H1 (cell line): ENCODE results near the gene CHPT1. TPM values are rescaled to one million over a fixed set of nuclear protein-coding genes. Genes with fewer than 3 reads are reported as not detected.

Source experiments
- CTCF ChIA-PET: fragments of 300-600 bp; sonication (Branson Sonifier 250); formaldehyde crosslinking; loops from one replicate; lab custom pipeline; 2021; ENCODE audit not compliant: partially characterized antibody; lab: Charles Lee
- POLR2A ChIA-PET: fragments of 300-600 bp; sonication (Branson Sonifier 250); formaldehyde crosslinking; loops from one replicate; lab custom pipeline; 2021; ENCODE audit warnings: inconsistent platforms; ENCODE audit not compliant: partially characterized antibody; lab: Charles Lee
- DNase-seq, 2 experiments: peaks; one replicate each; pipeline versions ENCODE4 v3.0.0 to v3.0.0-alpha.2; 2010 to 2022; ENCODE audit warnings: low spot score in 2 of 2, low read depth in 1 of 2, mixed read lengths in 1 of 2
- FAIRE-seq: peaks from 2 replicates; lab custom pipeline; 2011; peaks lifted over from hg19 to GRCh38; lab: Jason Lieb, UNC
- H2AFZ ChIP-seq: 2 replicates; pipeline ENCODE4 v1.8.1; 2012; ENCODE audit warnings: low read length, inconsistent platforms
- H2AK5ac ChIP-seq: 2 replicates; pipeline ENCODE4 v1.6.1; 2013; ENCODE audit warnings: low read depth, low read length
- H2BK120ac ChIP-seq: replicated peaks from 2 replicates; pipeline ENCODE3; 2013; ENCODE audit warnings: low read depth, low read length, inconsistent platforms
- H2BK12ac ChIP-seq: 2 replicates; pipeline ENCODE4 v1.6.1; 2013; ENCODE audit warnings: low read depth, low read length
- H2BK15ac ChIP-seq: 2 replicates; pipeline ENCODE4 v1.6.1; 2013; ENCODE audit warnings: low read length
- H2BK20ac ChIP-seq: 2 replicates; pipeline ENCODE4 v1.6.1; 2013; ENCODE audit warnings: low read length
- H2BK5ac ChIP-seq: 2 replicates; pipeline ENCODE4 v1.6.1; 2013; ENCODE audit warnings: low read depth, low read length
- H3K14ac ChIP-seq: 2 replicates; pipeline ENCODE4 v1.6.1; 2013; ENCODE audit warnings: inconsistent platforms; ENCODE audit not compliant: insufficient read length
- H3K18ac ChIP-seq: 2 replicates; pipeline ENCODE4 v1.6.1; 2013; ENCODE audit warnings: low read length; ENCODE audit errors: extremely low read depth
- H3K23ac ChIP-seq: 2 replicates; pipeline ENCODE4 v1.6.1; 2013; ENCODE audit warnings: inconsistent platforms; ENCODE audit not compliant: insufficient read length
- H3K23me2 ChIP-seq: 2 replicates; pipeline ENCODE4 v1.6.1; 2013; ENCODE audit warnings: low read depth, low read length
- H3K27ac ChIP-seq: 2 replicates; pipeline ENCODE4 v1.6.1; 2011; ENCODE audit warnings: low read depth, low read length, inconsistent platforms
- H3K27me3 ChIP-seq, 4 experiments: replicated peaks in 1 of 4; 1 replicate in 1 of 4; 2 replicates in 3 of 4; pipeline versions ENCODE4 v1.6.1 to v1.8.1; 2011 to 2013; ENCODE audit warnings: low read length in 3 of 4, mild to moderate bottlenecking in 3 of 4, inconsistent platforms in 2 of 4, mixed read lengths in 2 of 4, moderate library complexity in 1 of 4; ENCODE audit not compliant: control insufficient read depth in 3 of 4, insufficient read depth in 3 of 4; ENCODE audit errors: extremely low read depth in 1 of 4
- H3K36me3 ChIP-seq, 4 experiments: 2 replicates each; pipeline versions ENCODE4 v1.6.1 to v1.8.1; 2011 to 2013; ENCODE audit warnings: mild to moderate bottlenecking in 4 of 4, low read length in 3 of 4, moderate library complexity in 2 of 4, control low read depth in 1 of 4, inconsistent platforms in 1 of 4; ENCODE audit not compliant: insufficient read depth in 4 of 4, control insufficient read depth in 2 of 4
- H3K4ac ChIP-seq: replicated peaks from 2 replicates; pipeline ENCODE3; 2013; ENCODE audit warnings: low read length, low read depth, mixed read lengths, inconsistent platforms; ENCODE audit not compliant: insufficient read length
- H3K4me1 ChIP-seq, 4 experiments: replicated peaks in 1 of 4; 1 replicate in 1 of 4; 2 replicates in 3 of 4; pipeline versions ENCODE4 v1.6.1 to v1.8.1; 2011 to 2013; ENCODE audit warnings: low read length in 3 of 4, inconsistent platforms in 2 of 4, mixed read lengths in 1 of 4; ENCODE audit not compliant: insufficient read depth in 4 of 4, control insufficient read depth in 3 of 4
- H3K4me2 ChIP-seq, 2 experiments: 2 replicates each; pipeline versions ENCODE4 v1.6.1 to v1.8.1; 2011 to 2013; ENCODE audit warnings: low read depth in 2 of 2, low read length in 2 of 2, control low read depth in 1 of 2, inconsistent platforms in 1 of 2, mild to moderate bottlenecking in 1 of 2; ENCODE audit not compliant: insufficient read depth in 1 of 2
- H3K4me3 ChIP-seq, 4 experiments: fragments of 200-600, 300-600 bp in 1 of 4; sonication (generic), shearing (Covaris generic), sonication (Bioruptor Twin) in 1 of 4; 2 replicates each; pipeline versions ENCODE4 v1.5.1 to v1.8.1; 2011 to 2016; ENCODE audit warnings: low read length in 4 of 4, low read depth in 3 of 4, control low read depth in 2 of 4, inconsistent platforms in 2 of 4, mild to moderate bottlenecking in 2 of 4, mixed read lengths in 1 of 4, moderate library complexity in 1 of 4; ENCODE audit not compliant: insufficient read depth in 2 of 4; ENCODE audit errors: extremely low read depth in 1 of 4
- H3K56ac ChIP-seq: replicated peaks from 2 replicates; pipeline ENCODE3; 2013; ENCODE audit warnings: low read depth, mild to moderate bottlenecking, mixed read lengths, low read length, inconsistent platforms; ENCODE audit not compliant: insufficient read length
- H3K79me1 ChIP-seq: 2 replicates; pipeline ENCODE4 v1.6.1; 2013; ENCODE audit warnings: low read depth, low read length, control low read depth
- H3K79me2 ChIP-seq, 2 experiments: 2 replicates each; pipeline versions ENCODE4 v1.6.1 to v1.8.1; 2012 to 2013; ENCODE audit warnings: low read length in 2 of 2, mild to moderate bottlenecking in 2 of 2, inconsistent platforms in 1 of 2; ENCODE audit not compliant: insufficient read depth in 2 of 2, control insufficient read depth in 1 of 2
- H3K9ac ChIP-seq, 4 experiments: replicated peaks in 1 of 4; 1 replicate in 1 of 4; 2 replicates in 3 of 4; pipeline versions ENCODE4 v1.6.1 to v1.8.1; 2011 to 2013; ENCODE audit warnings: low read depth in 3 of 4, low read length in 3 of 4, control low read depth in 2 of 4, mild to moderate bottlenecking in 2 of 4, moderate library complexity in 2 of 4, inconsistent platforms in 1 of 4; ENCODE audit errors: extremely low read depth in 1 of 4
- H3K9me3 ChIP-seq, 2 experiments: 2 replicates each; pipeline versions ENCODE4 v1.6.1 to v1.8.1; 2012 to 2013; ENCODE audit warnings: mild to moderate bottlenecking in 2 of 2, moderate library complexity in 2 of 2, control low read depth in 1 of 2, inconsistent platforms in 1 of 2, low read depth in 1 of 2, low read length in 1 of 2, mixed read lengths in 1 of 2; ENCODE audit not compliant: insufficient read depth in 2 of 2
- H4K20me1 ChIP-seq, 2 experiments: replicated peaks in 1 of 2; 2 replicates each; pipeline versions ENCODE3 to v1.8.1; 2011 to 2013; ENCODE audit warnings: inconsistent platforms in 2 of 2, low read length in 2 of 2, mild to moderate bottlenecking in 1 of 2; ENCODE audit not compliant: insufficient read depth in 2 of 2, control insufficient read depth in 1 of 2
- H4K5ac ChIP-seq: 2 replicates; pipeline ENCODE4 v1.6.1; 2013; ENCODE audit warnings: low read length, low read depth, mixed read lengths, inconsistent platforms; ENCODE audit not compliant: insufficient read length
- H4K8ac ChIP-seq: 2 replicates; pipeline ENCODE4 v1.8.0; 2013; ENCODE audit warnings: mild to moderate bottlenecking, moderate library complexity, low read length, inconsistent platforms; ENCODE audit not compliant: insufficient read depth; ENCODE audit errors: extremely low read depth
- H4K91ac ChIP-seq: replicated peaks from 2 replicates; pipeline ENCODE3; 2013; ENCODE audit warnings: low read length, mixed read lengths, inconsistent platforms; ENCODE audit not compliant: insufficient read length
- EP300 ChIP-seq, 2 experiments: IDR thresholded peaks; 1 replicate in 1 of 2; 2 replicates in 1 of 2; pipeline ENCODE4 v1.6.1; 2011 to 2012; ENCODE audit warnings: low read depth in 2 of 2, low read length in 2 of 2, mild to moderate bottlenecking in 2 of 2, borderline replicate concordance in 1 of 2, inconsistent platforms in 1 of 2, moderate library complexity in 1 of 2
- HDAC6 ChIP-seq: IDR thresholded peaks from one replicate; pipeline ENCODE4 v1.7.1; 2012; ENCODE audit warnings: low read depth, mild to moderate bottlenecking, inconsistent platforms, low read length, moderate library complexity
- SP4 ChIP-seq: IDR thresholded peaks from 2 replicates; pipeline ENCODE4 v1.6.1; 2012; ENCODE audit warnings: low read length, inconsistent platforms
- SRF ChIP-seq: IDR thresholded peaks from 2 replicates; pipeline ENCODE4 v1.6.1; 2011; ENCODE audit warnings: mild to moderate bottlenecking, low read depth, low read length, moderate library complexity
- TCF12 ChIP-seq: IDR thresholded peaks from 2 replicates; pipeline ENCODE4 v1.6.1; 2011; ENCODE audit warnings: low read depth, mild to moderate bottlenecking, low read length
- WGBS, 2 experiments: shearing (Covaris generic) in 1 of 2; methylation state at CpG; one replicate each; pipeline versions ENCODE4 v1.1.6 to v1.1.7; 2013 to 2015; ENCODE audit warnings: low lambda C conversion rate in 2 of 2, mixed read lengths in 2 of 2, inconsistent platforms in 1 of 2, low coverage in 1 of 2, missing lambda C conversion rate in 1 of 2; ENCODE audit not compliant: insufficient replicate concordance in 2 of 2, insufficient coverage in 1 of 2, insufficient read length in 1 of 2; ENCODE audit errors: extremely low coverage in 1 of 2, missing lambda C conversion rate in 1 of 2; 5-methylcytosine and 5-hydroxymethylcytosine counted together
- polyA plus RNA-seq, 7 experiments: library from polyadenylated mRNA; depleted of rRNA in 3 of 7; stranded (reverse) in 5 of 7; unstranded in 2 of 7; fragments of >200 nt in 5 of 7; fragments of 200-250 nt in 2 of 7; gene quantifications; 1 replicate in 5 of 7; 2 replicates in 1 of 7; 4 replicates in 1 of 7; pipeline versions ENCODE4 v1.2.1 to v1.2.3, GENCODE V29; 2011 to 2013; ENCODE audit warnings: missing spikeins in 2 of 7, mixed read lengths in 2 of 7
- total RNA-seq: library from RNA; stranded (reverse); fragmentation: NEBNext Ultra II Directional; extraction: Animal tissue kit (Norgen Biotek cat#: 25700); gene quantifications from 2 replicates; pipeline ENCODE4 v1.2.1, GENCODE V29; 2021
- TF ChIP-seq, protein P1 (sequence below): IDR thresholded peaks from 2 replicates; pipeline ENCODE4 v1.6.1; 2011; ENCODE audit warnings: low read depth, mild to moderate bottlenecking, low read length; ENCODE audit not compliant: insufficient read depth

Gene CHPT1
- total and polyA plus RNA-seq, 2 of the 8 experiments (the other 6 are each of a cell fraction or from before 2014, with no cell fraction given), result 13.3 to 22.5 TPM

GRCh38 chr12:101777978-101778377, 80.5 kb downstream of the CHPT1 start:
- no peaks in the 10 kb centered on the region for H3K9me3 ChIP-seq
- no peak overlapping the region for H3K18ac ChIP-seq
- ChIA-PET POLR2A (no interaction called here), CTCF (interaction anchor here (1.3 to 5.7 kb wide), 5 partner anchors 14 to 69 kb away, joined by 3 to 58 read pairs (median 8); partner anchors contain the start of gene GNPTAB)
- H3K79me2 ChIP-seq, result no peaks in the 10 kb centered on the region
- H3K23me2 ChIP-seq, result no peaks in the 10 kb centered on the region
- H3K27ac ChIP-seq, result no peak overlapping the region
- peak overlapping the region; percentile 31; the same call in 1 of the 2 replicates for H4K8ac ChIP-seq
- TF ChIP-seq SP4 (no peak), TCF12 (no peak), EP300 (IDR thresholded peaks at IDR 0.05; ENCODE audit: borderline replicate concordance in 1 of 2, low read depth in 2 of 2, low read length in 2 of 2) (no peak), HDAC6 (no peak), SRF (no peak)
- TF ChIP-seq, protein P1, sequence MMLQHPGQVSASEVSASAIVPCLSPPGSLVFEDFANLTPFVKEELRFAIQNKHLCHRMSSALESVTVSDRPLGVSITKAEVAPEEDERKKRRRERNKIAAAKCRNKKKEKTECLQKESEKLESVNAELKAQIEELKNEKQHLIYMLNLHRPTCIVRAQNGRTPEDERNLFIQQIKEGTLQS, result no peak
- peaks cover 0 to 39% (median 12%) of the 10 kb centered on the region in 4 experiments; a peak in 6 of 8 replicates for H3K36me3 ChIP-seq
- H3K4me1 ChIP-seq, result no peaks in the 10 kb centered on the region
- H3K4me3 ChIP-seq, result no peak overlapping the region
- no peak overlapping the region for H2BK120ac ChIP-seq
- no peak overlapping the region for H2BK12ac ChIP-seq
- no peak overlapping the region for H3K4ac ChIP-seq
- no peak overlapping the region for H2BK20ac ChIP-seq
- DNase-seq, result no peak
- 94% methylated on average over 4 of the region's 4 CpGs; no CpG with 5 or more reads in 1 of the 2 experiments for WGBS, 2 experiments
- H3K79me1 ChIP-seq, result no peaks in the 10 kb centered on the region
- no peak overlapping the region for H4K5ac ChIP-seq
- no peak overlapping the region for H3K23ac ChIP-seq
- H4K20me1 ChIP-seq, result no peaks in the 10 kb centered on the region
- H3K14ac ChIP-seq, result no peak overlapping the region
- H2BK15ac ChIP-seq, result no peak overlapping the region
- H3K56ac ChIP-seq, result no peak overlapping the region
- H2AK5ac ChIP-seq, result no peak overlapping the region
- no peak overlapping the region for H2BK5ac ChIP-seq
- no peak overlapping the region for H3K4me2 ChIP-seq
- no peaks in the 10 kb centered on the region for H3K27me3 ChIP-seq
- FAIRE-seq, result no peak
- no peak overlapping the region for H3K9ac ChIP-seq
- H2AFZ ChIP-seq, result no peak overlapping the region
- H4K91ac ChIP-seq, result no peak overlapping the region
